HG02763 (cell line): Measurements from ENCODE around the gene TTC28.
"Not testable (repeated sequence)": the region's sequence is repeated elsewhere in the genome, so short reads cannot be mapped to it uniquely, and the experiment has no call there.

ENCODE experiments used
- ATAC-seq: cut with Tn5 transposase; IDR thresholded peaks from one replicate; pipeline ENCODE4 v1.9.1; 2021; ENCODE audit warnings: mild to moderate bottlenecking, moderate library complexity; ENCODE audit not compliant: unreplicated experiment

Gene TTC28

GRCh38 chr22:28497188-28497587 is 182.5 kb downstream of the TTC28 start:
- ATAC-seq: no peak

GRCh38 chr22:28491289-28491688 is 188.4 kb downstream of the TTC28 start:
- not testable (repeated sequence) for ATAC-seq

DNA sequence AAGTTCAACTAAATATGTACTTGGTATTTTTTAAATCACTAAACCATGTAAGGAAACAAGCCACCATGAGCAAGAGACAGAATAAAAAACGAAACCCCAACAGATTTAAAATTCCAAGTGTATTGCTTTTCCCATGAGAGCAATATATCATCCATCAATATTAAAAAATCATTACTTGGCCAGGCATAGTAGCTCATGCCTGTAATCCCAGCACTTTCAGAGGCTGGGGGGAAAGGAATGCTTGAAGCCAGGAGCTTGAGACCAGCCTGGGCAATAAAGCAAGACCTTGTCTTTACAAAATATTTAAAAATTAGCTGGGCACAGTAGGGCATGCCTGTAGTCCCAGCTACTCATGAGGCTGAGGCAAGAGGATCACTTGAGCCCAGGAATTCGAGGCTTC is 190.8 kb downstream of the TTC28 start:
- ATAC-seq: no peak

- no peak for ATAC-seq
These were observed 195.0 kb downstream of the TTC28 start for GRCh38 chr22:28484662-28485061.

- ATAC-seq: no peak
These were observed 197.9 kb downstream of the TTC28 start for GRCh38 chr22:28481725-28482124.

DNA sequence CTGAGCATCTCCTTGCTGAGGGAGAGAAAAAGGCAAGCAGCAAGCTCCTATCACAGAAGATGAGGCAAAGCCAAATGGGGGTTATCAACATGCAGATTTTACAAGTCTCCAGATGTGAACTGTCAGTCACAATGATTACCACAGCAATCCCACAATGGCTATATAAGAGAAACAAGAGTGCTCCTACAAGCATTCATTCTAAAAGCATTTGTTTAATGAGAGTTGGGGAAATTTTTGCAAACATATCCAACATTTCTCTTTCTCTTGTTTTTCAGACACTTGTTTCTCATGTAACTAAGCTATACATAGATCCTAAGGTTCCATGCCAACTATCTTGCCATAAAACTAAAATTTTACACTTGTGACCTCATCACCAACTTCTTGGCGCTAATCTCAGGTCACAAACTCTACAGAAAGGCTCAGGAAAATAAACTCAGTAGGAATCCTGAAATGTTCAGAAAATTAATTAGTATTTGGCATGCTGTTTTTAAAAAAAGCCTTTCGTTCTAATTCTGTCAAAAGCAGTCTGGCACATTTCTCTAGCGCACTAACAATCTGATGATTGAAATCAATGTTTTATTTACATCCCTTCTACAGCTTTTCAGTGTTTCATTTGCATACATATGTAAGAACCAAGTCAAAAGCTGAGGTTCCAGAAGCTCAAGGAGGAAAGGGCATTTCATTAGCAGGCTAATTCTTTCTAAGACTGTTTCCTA is 199.5 kb downstream of the TTC28 start:
- ATAC-seq: no peak

- no peak for ATAC-seq
These were observed 201.1 kb downstream of the TTC28 start for GRCh38 chr22:28478564-28478963.

GRCh38 chr22:28477556-28477955 is 202.1 kb downstream of the TTC28 start:
- no peak for ATAC-seq

DNA sequence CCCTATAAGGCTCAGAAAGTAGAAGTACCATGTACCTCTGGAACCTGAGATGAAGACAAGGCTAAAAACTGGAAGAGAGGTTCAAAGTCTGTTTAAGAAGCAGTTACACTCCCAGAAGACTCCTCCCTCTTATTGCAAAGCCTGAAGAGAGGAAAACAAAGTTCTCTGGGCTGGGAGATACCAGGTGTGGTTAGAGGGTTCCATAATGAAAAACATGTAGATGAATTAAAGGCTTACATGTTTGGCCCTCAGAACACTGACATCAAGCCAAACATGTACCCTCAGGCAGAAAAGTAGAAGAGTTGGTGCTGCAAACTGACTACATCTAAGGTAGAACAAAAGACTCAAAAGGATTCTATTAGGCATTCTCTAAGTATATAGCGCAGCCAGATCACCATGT is 205.3 kb downstream of the TTC28 start:
- ATAC-seq: no peak

- no peak for ATAC-seq
These were observed 206.4 kb downstream of the TTC28 start for GRCh38 chr22:28473258-28473657.

- not testable (repeated sequence) for ATAC-seq
These were observed 212.6 kb downstream of the TTC28 start for GRCh38 chr22:28467055-28467454.

GRCh38 chr22:28466399-28466798 is 213.2 kb downstream of the TTC28 start:
- ATAC-seq: no peak

DNA sequence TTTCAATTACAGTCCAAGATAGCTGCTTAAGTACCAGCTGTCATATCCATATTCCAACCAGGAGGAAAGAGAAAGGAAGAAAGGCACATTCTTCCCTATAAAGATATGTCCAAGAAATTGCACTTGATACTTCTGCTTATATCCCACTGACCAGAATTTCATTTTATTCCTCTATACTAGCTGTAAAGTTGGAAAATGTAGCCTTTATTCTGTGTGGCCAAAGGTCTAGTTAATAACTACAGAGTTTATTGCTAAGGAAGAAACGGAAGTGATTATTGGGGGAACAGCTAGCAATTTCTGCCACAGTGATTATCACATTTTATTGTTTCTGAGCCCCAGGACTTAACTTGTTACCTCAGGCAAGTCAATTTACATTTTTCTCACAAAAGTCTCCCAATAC is 213.8 kb downstream of the TTC28 start:
- no peak for ATAC-seq

DNA sequence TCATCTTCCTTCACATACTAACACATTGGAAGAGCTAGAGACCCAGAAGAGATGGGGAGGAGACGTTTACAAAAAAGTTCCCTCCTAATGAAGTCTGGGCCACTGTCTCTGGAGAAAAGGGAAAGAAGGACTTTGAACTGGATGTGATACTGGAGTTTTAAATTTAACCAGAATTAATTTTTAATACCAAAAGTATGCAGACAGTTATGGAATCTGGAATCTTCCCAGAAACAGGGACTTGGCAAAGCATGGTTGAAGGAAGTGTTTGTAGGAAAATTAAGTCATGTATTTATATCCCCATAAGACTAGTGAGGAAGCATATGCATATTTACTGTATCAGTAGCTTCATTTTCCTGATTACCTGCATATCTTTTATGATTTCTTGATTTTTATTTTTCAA is 215.5 kb downstream of the TTC28 start:
- no peak for ATAC-seq

- ATAC-seq: not testable (repeated sequence)
These were observed 216.2 kb downstream of the TTC28 start for GRCh38 chr22:28463408-28463807.

GRCh38 chr22:28462901-28463300 is 216.7 kb downstream of the TTC28 start:
- ATAC-seq: no peak

DNA sequence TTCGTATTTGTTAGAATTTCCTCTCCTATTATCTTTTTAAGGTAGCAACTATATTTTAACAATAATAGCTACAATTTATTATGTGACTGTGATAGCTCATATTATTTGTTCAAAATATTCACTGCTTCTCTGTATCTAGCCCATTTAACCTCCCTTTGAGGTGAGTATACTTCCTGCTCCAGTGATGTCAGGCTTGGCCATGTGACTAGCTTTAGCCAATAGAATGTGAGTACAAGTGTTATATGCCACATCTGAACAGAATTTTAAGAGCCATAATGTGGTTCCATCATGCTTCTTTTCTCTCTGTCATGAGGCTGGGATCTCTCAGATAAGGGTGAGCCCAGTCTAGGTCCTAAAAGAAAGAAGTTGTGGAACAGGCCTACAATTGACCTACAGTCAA is 217.6 kb downstream of the TTC28 start:
- ATAC-seq: no peak

- no peak for ATAC-seq
These were observed 225.1 kb downstream of the TTC28 start for GRCh38 chr22:28454431-28455064.

- ATAC-seq: no peak
These were observed 229.5 kb downstream of the TTC28 start for GRCh38 chr22:28450109-28450508.

DNA sequence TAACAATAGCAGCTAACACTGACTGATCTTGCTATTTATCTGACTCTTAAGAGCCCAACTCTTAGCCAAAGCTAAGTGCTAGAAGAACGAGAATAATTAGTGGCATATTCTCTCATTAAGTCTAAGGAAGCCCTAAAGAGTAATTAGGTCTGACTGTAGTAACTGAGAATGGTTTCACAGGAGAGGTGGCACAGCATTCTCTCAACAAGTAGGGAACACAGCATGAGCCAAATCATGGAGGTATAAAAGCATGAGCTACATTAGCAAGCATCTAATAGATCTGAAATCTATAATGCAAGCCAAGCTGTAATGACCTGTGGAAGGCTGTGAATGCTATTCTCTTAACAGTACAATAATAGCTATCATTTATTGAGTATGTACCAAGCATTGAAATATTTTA is 230.6 kb downstream of the TTC28 start:
- ATAC-seq: no peak

DNA sequence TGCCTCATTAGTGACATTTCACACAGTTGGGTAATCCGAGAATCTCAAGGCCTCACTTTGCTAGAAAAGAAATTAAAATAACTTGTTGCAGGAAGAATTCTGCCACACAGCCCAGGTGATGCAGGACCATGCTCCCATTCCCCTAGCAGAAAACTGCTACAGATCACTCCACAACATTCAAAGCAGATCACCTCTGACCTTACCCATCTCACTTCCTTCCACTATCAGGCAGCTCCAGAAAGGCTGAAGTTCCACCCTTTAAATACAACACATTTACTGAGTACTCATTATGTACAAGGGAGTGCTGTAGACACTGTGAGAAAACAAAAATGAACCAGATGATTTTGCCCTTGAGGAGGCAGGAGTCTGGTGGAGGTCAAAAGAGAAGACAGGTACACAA is 231.0 kb downstream of the TTC28 start:
- no peak for ATAC-seq

DNA sequence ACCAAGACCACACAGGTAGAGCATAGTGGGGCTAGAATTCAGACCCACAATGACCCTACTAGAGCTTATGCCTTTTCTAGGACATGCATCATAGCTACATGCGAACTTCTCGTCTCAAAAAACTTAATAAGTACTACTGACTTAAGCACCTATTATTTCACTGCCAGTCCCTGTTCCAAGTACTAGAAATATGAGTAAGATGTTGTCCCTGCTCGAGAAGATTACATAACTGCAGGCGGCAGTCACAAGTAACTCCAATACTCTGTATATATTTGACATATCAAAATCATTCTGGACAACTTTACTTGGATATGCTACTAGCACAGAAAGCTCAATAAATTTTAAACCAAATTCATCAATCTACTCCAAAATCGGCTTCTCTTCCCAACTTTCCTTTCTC is 235.0 kb downstream of the TTC28 start:
- ATAC-seq: no peak

GRCh38 chr22:28443526-28443876 is 236.1 kb downstream of the TTC28 start:
- ATAC-seq: no peak
